Sigmoid colon (tissue), 4 donors: Measurements from ENCODE around the gene ARID2.

Source experiments
- CTCF ChIP-seq, 4 experiments: fragments of 450-650 bp in 3 of 4; fragments of 200-600 bp in 1 of 4; IDR thresholded peaks; one replicate each; pipeline ENCODE4 v1.5.1; 2016 to 2019; ENCODE audit warnings: antibody characterized with exemption in 4 of 4, mild to moderate bottlenecking in 3 of 4, moderate library complexity in 2 of 4
- EP300 ChIP-seq, 4 donors: sonication (generic); formaldehyde crosslinking; IDR thresholded peaks; one replicate each; pipeline ENCODE4 v1.6.1; 2017; ENCODE audit warnings: antibody characterized with exemption in 4 of 4
- POLR2A ChIP-seq, 2 donors: fragments of 450-650 bp; IDR thresholded peaks; one replicate each; pipeline ENCODE4 v1.6.1; 2016; ENCODE audit warnings: antibody characterized with exemption in 2 of 2, mild to moderate bottlenecking in 2 of 2, moderate library complexity in 2 of 2
- POLR2AphosphoS5 ChIP-seq, 4 donors: sonication (generic); formaldehyde crosslinking; IDR thresholded peaks; one replicate each; pipeline ENCODE4 v1.6.1; 2017; ENCODE audit warnings: antibody characterized with exemption in 4 of 4

- TF ChIP-seq CTCF (IDR thresholded peaks at IDR 0.05) (peak in 3 of 4 experiments; percentile 16 to 57 (median 52)), POLR2AphosphoS5 (IDR thresholded peaks at IDR 0.05) (no peak), POLR2A (IDR thresholded peaks at IDR 0.05) (no peak), EP300 (IDR thresholded peaks at IDR 0.05) (no peak)
These were observed 32.9 kb downstream of the ARID2 start for GRCh38 chr12:45762185-45763110.
